Measurements from ENCODE around the gene PUS1.
"Not testable (repeated sequence)": the region's sequence is repeated elsewhere in the genome, so short reads cannot be mapped to it uniquely, and the experiment has no call there.

PUS1 gene

DNA sequence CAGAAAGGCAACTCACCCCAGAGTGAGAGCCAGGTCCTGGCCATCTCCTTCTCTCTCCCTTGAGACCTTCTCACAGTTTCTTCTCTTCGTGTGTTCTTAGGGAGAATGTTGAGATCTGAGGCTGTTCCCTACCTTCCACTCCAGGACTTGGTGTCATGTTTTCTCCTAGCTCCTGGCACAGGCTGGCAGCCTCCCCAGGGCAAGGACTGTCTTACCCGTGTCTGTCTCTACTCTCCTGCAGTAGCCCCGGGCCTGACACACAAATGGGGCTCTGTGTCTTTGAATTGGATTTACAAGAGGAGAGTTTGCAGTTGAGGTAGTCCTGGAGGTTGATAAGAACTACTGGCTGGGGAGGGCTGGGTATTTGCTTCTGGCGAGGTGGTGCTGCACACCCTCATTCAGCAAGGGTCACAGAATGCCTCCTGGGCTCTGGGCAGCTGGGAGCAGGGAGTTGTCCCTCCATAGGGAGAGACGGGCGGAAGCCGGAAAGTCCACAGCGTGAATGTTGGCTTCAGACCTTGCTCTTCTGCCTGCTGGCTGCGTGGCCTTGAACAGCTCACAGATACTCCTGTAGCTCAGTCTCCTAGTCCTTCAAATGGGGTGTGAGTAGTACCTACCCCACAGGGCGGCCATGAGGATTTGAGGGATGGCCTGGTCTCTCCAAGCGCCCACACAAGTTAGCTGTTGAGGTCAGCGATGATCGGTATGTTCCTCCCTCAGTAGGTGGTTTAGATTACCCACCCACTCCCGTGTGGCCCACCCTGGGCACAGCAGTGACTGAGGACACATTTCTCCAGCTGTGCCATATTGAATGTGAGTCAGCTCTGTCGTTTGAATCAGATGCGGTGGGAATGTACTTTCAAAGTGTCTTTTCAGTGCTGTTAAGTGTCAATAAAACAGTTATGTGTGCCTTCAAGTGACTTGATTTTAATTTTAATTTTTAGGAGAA is 30.8 kb downstream of the PUS1 start:
- DNase-seq (ENCODE audit: low read depth, low spot score), result no peak

DNA sequence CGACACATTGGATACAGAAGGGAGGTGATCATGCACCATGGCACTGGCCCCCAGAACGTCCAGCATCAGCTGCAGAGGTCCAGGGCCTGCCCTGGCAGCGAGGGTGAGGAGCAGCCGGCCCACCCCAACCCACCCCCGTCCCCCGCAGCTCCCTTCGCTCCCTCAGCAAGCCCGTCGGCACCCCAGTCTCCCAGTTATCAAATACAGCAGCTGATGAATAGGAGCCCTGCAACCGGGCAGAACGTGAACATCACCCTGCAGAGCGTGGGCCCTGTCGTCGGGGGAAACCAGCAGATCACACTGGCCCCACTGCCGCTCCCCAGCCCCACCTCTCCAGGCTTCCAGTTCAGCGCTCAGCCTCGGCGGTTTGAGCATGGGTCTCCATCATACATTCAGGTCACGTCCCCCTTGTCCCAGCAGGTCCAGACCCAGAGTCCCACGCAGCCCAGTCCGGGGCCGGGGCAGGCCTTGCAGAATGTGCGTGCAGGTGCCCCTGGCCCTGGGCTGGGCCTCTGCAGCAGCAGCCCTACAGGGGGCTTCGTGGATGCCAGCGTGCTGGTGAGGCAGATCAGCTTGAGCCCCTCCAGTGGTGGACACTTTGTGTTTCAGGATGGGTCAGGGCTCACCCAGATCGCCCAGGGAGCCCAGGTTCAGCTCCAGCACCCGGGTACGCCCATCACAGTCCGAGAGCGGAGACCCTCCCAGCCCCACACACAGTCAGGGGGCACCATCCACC is 31.7 kb downstream of the PUS1 start:
- DNase-seq (ENCODE audit: low read depth, low spot score), result not testable (repeated sequence)

DNA sequence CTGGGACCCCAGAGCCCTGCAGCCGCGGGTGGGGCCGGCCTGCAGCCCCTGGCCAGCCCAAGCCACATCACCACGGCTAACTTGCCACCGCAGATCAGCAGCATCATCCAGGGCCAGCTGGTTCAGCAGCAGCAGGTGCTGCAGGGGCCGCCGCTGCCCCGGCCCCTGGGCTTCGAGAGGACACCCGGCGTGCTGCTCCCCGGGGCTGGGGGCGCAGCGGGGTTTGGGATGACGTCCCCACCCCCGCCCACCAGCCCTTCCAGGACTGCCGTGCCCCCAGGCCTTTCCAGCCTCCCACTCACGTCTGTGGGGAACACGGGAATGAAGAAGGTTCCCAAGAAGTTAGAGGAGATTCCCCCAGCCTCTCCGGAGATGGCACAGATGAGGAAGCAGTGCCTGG is 32.3 kb downstream of the PUS1 start:
- DNase-seq (ENCODE audit: low read depth, low spot score), result not testable (repeated sequence)

DNA sequence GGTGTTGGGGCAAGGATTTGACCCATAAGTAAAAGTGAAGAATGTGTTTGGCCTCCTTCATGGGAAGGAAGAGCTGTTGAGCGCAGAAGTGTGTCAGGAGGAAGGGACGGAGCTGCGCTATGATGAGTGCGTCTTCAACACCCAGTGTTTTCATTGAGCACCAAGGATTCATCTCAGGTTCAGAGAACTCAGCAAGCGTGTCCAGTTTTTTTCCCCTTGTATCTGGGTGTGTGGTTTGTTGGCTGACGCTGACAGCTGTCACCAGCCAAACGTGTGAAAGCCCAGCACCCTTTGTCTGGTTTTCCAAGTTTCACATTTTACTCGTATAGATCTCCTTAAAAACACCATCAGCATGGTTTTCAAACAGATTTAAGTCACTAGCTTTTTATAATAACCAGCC is 33.0 kb downstream of the PUS1 start:
- DNase-seq (ENCODE audit: low read depth, low spot score), result no peak

DNA sequence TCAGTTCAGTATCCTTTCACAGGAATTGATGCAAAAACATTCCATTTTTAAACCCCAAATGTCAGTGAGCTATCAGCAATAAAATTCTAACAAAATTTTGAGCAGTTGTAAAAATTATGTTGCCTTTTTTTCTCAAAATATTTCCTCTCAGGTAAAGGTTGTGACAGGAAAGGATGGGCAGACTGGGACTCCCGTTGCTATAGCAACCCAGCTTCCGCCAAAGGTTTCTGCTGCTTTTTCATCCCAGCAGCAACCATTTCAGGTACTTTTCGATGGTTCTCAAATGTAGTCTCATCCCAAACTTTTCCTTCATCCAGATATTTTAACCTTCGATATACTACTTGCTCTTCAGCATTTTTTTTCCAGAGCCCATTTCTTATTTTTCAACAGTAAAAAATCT is 34.3 kb downstream of the PUS1 start:
- DNase-seq (ENCODE audit: low read depth, low spot score), result no peak

DNA sequence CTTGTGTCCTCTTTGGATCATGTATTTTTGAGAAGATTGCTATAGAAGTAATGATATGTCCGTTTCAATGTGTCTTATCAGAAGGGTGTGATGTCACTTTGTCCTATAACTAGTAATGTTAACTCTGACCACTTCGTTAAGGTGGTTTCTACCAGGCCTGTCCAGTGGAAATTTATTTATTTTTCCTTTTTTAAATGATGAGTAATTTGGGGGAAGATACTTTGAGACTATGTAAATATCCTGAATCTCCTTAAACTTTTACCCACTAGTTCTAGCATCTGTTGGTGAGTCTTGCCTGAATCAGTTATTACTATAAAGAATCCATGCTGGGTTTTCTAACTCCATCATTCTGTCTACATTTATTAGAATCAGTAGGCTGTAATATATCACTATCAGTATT is 36.0 kb downstream of the PUS1 start:
- DNase-seq (ENCODE audit: low read depth, low spot score), result no peak

DNA sequence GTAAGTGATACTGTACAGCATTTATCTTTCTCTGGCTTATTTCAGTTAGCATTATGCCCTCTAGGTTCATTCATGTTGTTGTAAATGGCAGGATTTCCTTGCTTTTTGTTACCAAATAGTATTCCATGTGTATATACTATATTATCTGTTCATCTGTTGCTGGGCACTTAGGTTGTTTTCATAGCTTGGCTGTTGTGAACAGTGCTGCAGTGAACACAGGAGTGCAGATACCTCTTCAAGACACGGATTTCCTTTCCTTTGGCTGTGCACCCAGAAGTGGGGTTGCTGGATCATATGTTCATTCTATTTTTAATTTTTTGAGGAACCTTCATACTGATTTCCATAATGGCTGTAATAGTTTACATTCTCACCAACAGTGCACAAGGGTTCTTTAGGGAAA is 42.1 kb downstream of the PUS1 start:
- DNase-seq (ENCODE audit: low read depth, low spot score), result no peak

DNA sequence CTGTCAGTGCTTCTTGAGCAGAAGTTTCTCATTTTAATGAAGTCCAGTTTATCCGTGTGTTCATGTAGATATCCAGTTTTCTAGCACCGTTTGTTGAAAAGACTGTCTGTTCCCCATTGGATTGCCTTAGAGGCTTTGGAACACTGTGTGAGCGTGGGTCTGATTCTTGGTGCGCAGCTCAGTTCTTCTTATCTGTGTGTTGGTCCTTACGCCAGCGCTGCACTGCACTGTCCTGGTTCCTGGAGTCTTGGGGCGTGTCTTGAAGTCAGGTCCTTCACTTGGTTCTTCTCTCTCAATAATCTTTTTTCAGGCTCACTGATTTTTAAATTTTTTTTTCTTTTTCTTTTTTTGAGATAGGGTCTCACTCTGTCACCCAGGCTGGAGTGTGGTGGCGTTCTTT is 46.2 kb downstream of the PUS1 start:
- DNase-seq (ENCODE audit: low read depth, low spot score), result no peak

DNA sequence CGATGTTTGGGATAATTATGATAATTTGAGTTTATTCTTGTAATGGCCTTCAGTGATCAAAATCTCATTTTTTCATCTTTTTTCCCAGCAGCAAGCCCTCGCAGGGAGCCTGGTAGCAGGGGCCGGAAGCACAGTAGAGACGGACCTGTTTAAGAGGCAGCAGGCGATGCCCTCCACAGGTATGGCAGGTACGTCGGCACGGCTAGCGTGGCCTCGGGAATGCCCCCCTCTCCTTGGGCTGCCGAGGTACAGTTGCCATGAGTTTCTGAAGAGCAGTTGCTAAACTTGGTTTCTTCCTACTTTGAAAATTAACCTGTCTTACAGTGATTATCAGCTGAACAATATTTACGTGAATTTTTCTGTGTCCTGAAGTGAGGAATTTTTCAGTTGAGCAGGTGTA is 50.5 kb downstream of the PUS1 start:
- DNase-seq (ENCODE audit: low read depth, low spot score), result no peak

DNA sequence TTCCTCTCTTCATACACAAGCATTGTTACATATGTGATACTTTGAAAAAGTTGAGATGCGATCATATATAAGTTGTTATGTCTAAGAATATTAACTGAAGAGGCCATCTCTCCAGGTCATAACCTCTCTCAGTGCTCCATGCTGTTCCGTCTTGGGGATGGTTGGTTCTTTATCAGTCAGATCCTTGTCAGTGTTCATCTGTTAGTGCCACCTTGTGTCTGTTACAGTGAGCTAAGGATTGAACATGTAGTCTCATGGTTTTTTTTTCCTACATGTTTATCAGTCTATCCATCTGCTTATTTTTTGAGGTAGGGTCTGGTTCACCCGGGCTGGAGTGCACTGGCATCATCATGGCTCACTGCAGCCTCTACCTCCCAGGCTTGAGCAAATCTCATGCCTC is 51.2 kb downstream of the PUS1 start:
- no peak for DNase-seq (ENCODE audit: low read depth, low spot score)

DNA sequence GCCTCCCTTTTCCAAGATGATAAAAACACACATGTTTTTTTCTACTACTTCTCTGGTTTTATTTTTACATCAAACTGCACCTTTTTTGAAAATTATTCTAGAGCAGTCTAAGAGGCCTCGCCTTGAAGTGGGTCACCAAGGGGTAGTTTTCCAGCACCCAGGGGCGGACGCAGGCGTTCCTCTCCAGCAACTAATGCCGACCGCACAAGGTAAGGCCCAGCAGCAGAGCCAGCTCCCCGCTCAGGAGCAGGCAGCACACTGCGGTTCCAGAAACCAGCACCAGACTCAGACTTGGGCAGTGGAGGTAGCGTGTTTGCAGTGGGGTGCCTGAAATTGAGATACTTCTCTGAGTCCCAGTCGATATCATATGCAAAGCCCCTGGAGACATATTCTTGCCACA is 52.3 kb downstream of the PUS1 start:
- DNase-seq (ENCODE audit: low read depth, low spot score), result no peak

DNA sequence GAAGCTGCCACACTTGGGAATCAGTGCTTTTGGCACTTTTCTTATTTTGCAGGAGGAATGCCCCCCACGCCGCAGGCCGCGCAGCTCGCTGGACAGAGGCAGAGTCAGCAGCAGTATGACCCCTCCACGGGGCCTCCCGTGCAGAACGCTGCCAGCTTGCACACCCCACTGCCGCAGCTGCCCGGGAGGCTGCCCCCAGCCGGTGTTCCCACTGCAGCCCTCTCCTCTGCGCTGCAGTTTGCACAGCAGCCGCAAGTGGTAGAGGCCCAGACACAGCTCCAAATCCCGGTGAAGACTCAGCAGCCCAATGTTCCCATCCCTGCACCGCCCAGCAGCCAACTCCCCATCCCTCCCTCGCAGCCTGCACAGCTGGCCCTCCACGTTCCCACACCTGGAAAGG is 53.0 kb downstream of the PUS1 start:
- no peak for DNase-seq (ENCODE audit: low read depth, low spot score)

DNA sequence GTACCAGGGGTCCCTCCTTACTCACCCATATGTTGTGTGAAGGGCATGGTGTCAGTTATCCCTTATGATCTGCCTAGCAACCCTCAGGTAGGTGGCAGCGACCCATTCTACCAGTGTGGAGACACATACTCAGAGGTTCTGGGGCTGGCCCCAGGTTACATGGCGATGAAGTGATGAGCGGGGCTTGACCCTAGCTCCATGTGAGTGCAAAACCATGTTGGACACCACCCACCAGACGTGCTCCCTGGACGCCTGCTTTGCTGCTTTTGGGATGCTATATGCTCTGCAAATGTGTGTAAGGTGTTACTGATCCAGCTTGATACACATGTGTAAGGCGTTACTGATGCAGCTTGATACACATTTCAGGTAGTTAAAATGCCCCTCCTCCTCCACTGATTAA is 54.0 kb downstream of the PUS1 start:
- no peak for DNase-seq (ENCODE audit: low read depth, low spot score)

DNA sequence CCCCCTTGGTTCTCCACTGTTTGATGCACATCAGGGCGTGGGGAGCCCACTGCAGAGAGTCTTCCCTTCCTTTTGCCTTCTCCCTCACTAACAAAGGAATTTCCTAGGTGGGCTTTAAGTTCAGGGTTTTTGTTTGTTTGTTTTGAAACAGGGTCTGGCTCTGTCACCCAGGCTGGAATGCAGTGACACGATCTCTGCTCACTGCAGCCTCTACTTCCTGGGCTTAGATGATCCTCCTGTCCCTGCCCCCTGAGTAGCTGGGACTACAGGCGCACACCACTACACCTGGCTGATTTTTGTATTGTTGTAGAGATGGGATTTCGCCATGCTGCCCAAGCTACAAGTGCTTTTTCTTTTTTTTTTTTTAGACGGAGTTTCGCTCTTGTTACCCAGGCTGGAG is 54.5 kb downstream of the PUS1 start:
- DNase-seq (ENCODE audit: low read depth, low spot score), result no peak

DNA sequence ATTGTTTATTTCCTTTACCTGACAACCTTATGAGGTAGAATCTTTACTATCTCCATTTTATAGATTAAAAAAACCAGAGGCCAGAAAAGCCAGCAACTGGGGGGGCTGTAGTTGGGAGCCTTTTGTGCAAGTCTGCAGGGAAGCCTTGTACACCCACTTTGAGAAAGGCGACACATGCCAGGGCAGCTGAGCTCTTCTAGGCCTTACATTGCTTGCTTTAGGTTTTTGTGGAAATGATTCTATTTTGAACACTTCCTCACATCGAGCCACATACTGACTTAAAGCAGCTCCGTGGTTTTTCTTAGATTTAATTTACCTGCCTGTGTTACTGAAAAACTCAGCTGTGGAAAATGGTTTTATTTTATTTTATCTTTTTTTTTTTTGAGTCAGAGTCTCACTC is 55.3 kb downstream of the PUS1 start:
- no peak for DNase-seq (ENCODE audit: low read depth, low spot score)

DNA sequence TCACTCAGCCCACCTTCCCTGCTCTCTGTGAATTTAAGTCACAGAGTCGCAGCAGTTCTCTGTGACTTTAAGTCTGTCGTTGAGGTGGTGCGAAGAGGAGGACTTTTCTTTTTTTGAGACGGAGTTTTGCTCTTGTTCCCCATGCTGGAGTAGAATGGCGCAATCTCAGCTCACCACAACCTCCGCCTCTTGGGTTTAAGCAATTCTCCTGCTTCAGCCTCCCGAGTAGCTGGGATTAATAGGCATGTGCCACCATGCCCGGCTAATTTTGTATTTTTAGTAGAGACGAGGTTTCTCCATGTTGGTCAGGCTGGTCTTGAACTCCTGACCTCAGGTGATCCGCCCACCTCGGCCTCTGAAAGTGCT is 56.4 kb downstream of the PUS1 start:
- not testable (repeated sequence) for DNase-seq (ENCODE audit: low read depth, low spot score)

DNA sequence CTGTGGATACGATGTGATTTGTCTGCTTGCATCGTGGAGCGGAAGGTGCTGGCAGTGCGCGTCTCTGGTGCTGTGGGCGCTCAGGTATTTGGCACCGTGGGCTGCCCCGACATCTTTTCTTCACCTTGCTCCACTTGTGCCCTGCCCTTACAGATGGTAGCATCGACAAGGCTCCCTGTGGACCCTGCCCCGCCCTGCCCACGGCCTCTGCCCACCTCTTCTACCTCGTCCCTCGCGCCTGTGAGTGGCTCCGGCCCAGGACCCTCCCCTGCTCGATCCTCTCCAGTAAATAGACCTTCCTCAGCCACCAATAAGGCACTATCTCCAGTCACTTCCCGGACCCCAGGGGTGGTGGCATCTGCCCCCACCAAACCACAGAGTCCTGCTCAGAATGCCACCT is 57.3 kb downstream of the PUS1 start:
- DNase-seq (ENCODE audit: low read depth, low spot score), result no peak

DNA sequence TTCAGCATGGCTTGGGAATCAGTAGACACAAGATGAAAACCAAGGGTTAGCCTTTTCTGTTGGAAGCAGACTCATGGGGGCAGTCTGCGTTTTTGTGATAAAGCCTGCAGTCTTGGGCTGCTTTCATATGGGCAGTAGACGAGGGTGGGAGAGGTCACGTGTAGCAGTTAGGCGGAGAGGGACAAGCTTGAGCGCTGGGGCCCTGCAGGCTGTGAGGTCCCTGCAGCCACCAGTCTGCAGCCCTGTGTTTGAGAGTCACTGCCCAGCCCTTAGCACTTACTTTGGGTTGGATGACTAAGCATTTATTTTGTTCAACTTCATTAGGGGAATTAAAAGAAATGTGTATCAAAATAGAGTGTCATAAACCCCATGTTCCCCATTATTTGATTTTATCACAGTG is 57.8 kb downstream of the PUS1 start:
- DNase-seq (ENCODE audit: low read depth, low spot score), result no peak

DNA sequence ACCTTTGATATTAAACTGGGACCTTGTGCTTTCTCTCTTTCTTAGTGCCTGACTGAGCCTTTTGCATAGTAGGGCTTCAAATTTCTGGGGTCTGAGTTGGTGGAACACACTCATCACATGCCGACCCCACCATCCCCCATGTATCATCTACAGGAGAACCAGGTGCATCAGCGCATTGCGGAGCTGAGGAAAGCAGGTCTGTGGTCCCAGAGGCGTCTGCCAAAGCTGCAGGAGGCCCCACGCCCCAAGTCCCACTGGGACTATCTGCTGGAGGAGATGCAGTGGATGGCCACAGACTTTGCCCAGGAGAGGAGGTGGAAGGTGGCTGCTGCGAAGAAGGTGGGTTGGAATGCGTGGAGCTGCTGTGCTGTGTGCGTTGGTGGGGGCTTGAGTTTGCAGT is 58.5 kb downstream of the PUS1 start:
- DNase-seq (ENCODE audit: low read depth, low spot score), result no peak

DNA sequence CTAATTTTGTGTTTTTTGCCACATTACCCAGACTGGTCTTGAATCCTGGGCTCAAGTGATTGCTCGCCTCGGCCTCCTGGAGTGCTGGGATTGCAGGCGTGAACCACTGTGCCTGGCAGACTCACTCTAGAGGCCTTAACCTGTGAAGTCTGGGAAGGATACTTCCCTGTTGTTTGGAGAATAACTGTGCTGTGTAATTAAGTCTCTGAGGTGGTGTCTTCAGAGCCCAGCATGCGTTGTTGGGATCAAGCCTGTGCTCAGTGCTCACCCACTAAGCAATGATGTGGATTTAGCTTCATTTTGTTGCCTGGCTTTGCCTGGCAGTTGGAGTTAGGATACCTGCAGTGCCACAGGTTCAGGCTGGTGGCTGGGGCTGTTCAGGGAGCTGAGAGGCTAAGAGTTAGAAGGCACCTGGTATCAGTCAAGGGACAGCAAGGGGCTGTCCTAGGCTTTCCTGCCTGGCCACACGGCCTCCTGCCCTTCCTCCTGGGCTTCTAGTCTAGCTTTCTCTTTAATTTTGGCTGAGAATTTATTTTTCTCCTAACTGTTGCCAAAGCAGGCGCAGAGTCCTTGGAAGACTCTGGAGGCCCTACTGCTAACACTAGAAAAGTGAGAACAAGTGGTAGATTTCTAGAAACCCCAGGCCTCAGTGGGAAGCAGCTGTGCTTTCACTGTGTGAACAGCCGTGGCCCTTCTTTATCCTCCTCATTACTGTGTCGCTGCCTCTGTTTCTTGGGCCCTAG is 59.1 kb downstream of the PUS1 start:
- DNase-seq (ENCODE audit: low read depth, low spot score), result no peak

DNA sequence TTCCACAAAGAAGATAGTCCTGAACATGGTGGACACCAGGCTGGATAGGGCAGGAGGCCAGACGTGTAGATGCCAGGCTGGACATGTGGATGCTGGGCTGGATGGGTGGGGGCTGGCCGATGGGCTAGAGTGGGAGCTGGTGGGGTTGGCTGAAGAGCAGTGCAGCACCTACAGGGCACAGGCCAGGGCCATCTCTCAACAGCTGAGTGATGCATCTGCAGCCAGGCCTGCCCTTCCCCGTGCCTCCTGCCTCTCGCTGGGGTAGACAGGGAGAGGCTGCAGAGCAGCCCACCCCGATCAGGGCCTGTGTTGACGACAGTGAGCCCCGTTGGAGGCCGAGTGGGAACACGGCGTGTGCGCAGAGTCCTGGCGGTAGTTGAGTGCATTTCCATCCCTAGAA is 59.9 kb downstream of the PUS1 start:
- no peak for DNase-seq (ENCODE audit: low read depth, low spot score)
